ENCODE data around the gene LBHD2. TPM values are rescaled to one million over a fixed set of nuclear protein-coding genes. Genes with fewer than 3 reads are reported as not detected.

Gene LBHD2
- total and polyA plus RNA-seq, 2 of the 13 experiments (the other 11 are each of a cell fraction or from before 2014, with no cell fraction given) = 0.67 to 1.00 TPM

GRCh38 chr14:103112400-103113243 is 28.6 kb downstream of the LBHD2 start (continued):
- 0 out of 2 replicates have a peak, but pooled peaks have one; percentile 22 for TF ChIP-seq HDAC2 (CRISPR knock-in tag; IDR thresholded peaks at IDR 0.05)
- TF ChIP-seq CEBPB (IDR thresholded peaks at IDR 0.05; ENCODE audit: borderline replicate concordance, low read depth, low read length) = no peak
- TF ChIP-seq ZNF281 (CRISPR knock-in tag; IDR thresholded peaks at IDR 0.05; ENCODE audit: borderline replicate concordance) = peak; percentile 69
- no peak for TF ChIP-seq ATF1 (CRISPR knock-in tag; IDR thresholded peaks at IDR 0.05)
- no peak for TF ChIP-seq RFXANK (CRISPR knock-in tag; IDR thresholded peaks at IDR 0.05)
- no peak for TF ChIP-seq ZNF335 (CRISPR knock-in tag; IDR thresholded peaks at IDR 0.05)
- TF ChIP-seq SP140L (CRISPR knock-in tag; IDR thresholded peaks at IDR 0.05; ENCODE audit: borderline replicate concordance) = no peak
- 0 out of 2 replicates have a peak, but pooled peaks have one; percentile 17 for TF ChIP-seq MNT (IDR thresholded peaks at IDR 0.05)
- peak; percentile 35; the same call in 1 of the 2 replicates for TF ChIP-seq TBX2 (CRISPR knock-in tag; IDR thresholded peaks at IDR 0.05; ENCODE audit: borderline replicate concordance)
- no peak for TF ChIP-seq ZFP62 (CRISPR knock-in tag; IDR thresholded peaks at IDR 0.05)
- TF ChIP-seq ZNF574 (CRISPR knock-in tag; IDR thresholded peaks at IDR 0.05) = peak; percentile 6; the same call in 1 of the 2 replicates
- TF ChIP-seq HNF1B (CRISPR knock-in tag; IDR thresholded peaks at IDR 0.05) = 0 out of 2 replicates have a peak, but pooled peaks have one; percentile 36
- TF ChIP-seq ZNF350 (CRISPR knock-in tag; IDR thresholded peaks at IDR 0.05; ENCODE audit: borderline replicate concordance, low read depth) = no peak; the same call in 1 of the 2 replicates
- no peak for TF ChIP-seq HBP1 (CRISPR knock-in tag; IDR thresholded peaks at IDR 0.05; ENCODE audit: low read depth)
- peak; percentile 10 for TF ChIP-seq TAF15 (IDR thresholded peaks at IDR 0.05; ENCODE audit: low read depth, low read length, poor library complexity, severe bottlenecking)
- TF ChIP-seq DDIT3 (CRISPR knock-in tag; IDR thresholded peaks at IDR 0.05) = no peak
- TF ChIP-seq ZNF530 (CRISPR knock-in tag; IDR thresholded peaks at IDR 0.05; ENCODE audit: low read depth) = no peak
